GM18526 (cell line): ENCODE data around the gene AMPD3.

Source experiments
- POLR2A ChIP-seq: IDR thresholded peaks from 3 replicates; pipeline ENCODE4 v1.6.1; 2011; ENCODE audit not compliant: insufficient read length; ENCODE audit errors: extremely low read depth

Gene AMPD3

GRCh38 chr11:10450462-10451425, 4.3 kb upstream of the AMPD3 start:
- TF ChIP-seq POLR2A: no peak

GRCh38 chr11:10451426-10452116, 3.5 kb upstream of the AMPD3 start:
- no peak for TF ChIP-seq POLR2A

GRCh38 chr11:10452211-10452767, 2.8 kb upstream of the AMPD3 start:
- TF ChIP-seq POLR2A: no peak

- no peak for TF ChIP-seq POLR2A
Measured at GRCh38 chr11:10453261-10453660, 1.8 kb upstream of the AMPD3 start.

- TF ChIP-seq POLR2A: peak; percentile 35
Measured at GRCh38 chr11:10455637-10456487, 798 bp downstream of the AMPD3 start.

GRCh38 chr11:10456519-10456918, 1.5 kb downstream of the AMPD3 start:
- no peak for TF ChIP-seq POLR2A

- TF ChIP-seq POLR2A: no peak
Measured at GRCh38 chr11:10457901-10458300, 2.8 kb downstream of the AMPD3 start.

DNA sequence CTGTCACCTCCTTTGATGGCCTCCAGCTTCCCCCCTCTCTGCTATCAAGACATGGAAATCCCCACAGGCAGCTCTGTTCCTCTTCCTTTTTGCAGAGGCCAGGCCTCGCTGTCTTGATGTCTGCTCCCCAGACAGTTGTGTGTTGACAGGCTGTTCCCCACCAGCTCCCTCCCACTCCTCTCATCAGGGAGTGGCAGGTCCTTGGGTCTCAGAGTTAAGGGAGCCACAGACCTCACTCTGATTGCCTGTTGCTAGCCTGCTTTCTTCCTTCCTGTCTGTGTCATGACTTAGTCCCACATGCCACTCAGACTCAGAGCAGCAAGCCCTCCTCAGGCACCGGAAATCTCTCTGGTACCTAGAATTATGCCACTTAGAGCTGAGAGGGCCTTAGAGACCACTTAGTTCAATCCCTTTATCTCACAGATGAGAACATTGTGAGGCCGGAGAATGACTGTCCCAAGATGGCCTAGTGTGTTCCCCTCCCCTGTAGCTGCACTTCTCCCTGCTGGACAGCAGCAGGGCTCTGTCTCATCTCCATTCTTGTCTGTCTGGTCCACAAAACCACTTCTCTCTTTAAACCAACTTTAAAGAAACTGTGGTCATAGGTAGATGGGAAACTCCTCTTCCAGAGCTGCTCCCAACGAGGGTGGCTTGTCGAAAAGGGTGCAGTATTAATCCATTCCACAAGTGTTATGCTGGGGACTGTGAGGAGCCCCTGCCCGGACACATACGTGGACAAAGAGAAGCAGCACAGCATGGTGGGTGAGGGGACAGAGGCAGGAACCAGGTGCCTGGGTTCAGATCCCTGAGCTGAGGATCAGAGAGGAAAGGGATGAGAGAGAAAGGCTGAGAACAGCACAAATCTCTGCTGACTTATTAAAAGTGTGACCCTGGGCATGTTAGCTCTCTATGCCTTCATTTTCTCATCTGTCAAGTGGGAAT, 4.2 kb downstream of the AMPD3 start:
- no peak for TF ChIP-seq POLR2A

DNA sequence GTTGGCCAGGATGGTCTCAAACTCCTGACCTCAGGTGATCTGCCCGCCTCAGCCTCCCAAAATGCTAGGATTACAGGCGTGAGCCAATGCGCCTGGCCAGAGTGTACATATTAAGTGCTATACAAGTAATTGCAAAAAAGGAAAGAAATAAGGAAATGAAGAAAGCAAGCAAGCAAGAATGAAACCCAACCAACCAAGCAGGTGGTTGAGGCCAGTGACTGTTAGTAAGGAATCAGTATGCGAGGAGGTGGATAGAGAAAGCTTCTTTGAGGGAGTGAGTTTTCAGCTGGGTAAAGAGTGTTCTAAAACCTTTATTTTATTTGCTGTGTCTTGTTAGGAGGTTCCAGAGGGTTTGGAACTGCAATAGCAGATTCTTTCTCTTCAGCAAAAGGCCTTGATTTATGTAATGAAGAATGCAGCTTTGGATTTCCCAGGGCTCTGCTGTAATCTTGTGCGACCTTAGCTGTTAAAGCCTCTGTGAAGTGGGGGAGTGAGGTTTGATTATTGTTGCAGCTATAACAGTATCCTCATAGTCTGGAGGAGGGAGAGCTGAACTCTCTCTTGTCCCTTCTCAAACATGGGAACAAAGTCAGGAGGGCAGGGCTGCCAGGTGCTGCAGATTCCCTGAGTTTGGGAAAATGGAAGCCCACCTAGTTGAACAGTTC, 5.7 kb downstream of the AMPD3 start:
- TF ChIP-seq POLR2A: no peak

DNA sequence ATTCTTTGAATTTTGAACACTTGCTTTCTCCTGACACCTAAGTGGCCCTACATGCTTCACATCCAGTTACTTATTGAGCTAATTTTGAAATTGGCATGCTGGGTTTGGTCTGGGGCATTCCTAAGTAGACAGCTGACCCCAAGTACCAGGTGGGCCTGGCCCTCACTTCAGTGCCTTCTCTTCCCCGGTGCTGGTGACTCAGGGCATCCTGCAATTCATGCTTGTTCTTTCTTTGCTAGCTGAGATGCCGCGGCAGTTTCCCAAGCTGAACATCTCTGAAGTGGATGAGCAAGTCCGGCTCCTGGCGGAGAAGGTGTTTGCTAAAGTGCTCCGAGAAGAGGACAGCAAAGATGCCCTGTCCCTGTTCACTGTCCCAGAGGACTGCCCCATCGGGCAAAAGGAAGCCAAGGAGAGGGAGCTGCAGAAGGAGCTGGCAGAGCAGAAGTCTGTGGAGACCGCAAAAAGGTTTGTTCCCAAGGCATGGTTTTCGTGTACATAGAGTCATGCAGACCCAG, 6.3 kb downstream of the AMPD3 start:
- no peak for TF ChIP-seq POLR2A

DNA sequence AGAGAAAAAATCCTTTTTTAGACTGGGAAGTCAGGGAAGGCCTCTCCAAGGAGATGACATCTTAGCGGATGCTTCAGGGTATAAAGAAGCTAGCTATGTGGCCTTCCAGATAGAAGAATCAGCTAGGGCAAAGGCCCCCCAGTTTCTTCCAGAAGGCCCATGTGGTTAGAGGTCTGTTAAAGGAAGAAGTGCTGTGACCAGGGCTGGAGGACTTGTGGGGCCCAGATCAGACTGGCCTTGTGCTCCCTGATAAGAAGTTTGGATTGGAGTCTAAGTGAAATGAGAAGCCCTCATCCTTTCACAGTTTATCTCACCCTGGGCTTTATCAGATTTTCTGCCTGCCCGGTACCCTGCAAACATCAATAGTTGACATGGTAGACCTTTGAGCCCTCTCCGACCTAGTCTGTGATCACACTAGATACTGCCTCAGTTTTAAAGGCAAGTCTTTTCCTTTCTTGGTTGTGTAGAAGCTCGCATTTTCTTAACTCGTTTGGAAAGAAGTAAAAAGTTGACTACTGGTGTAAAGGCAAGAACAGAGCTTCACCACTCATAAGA, 7.8 kb downstream of the AMPD3 start:
- no peak for TF ChIP-seq POLR2A

GRCh38 chr11:10473371-10473770, 18.3 kb downstream of the AMPD3 start:
- no peak for TF ChIP-seq POLR2A

DNA sequence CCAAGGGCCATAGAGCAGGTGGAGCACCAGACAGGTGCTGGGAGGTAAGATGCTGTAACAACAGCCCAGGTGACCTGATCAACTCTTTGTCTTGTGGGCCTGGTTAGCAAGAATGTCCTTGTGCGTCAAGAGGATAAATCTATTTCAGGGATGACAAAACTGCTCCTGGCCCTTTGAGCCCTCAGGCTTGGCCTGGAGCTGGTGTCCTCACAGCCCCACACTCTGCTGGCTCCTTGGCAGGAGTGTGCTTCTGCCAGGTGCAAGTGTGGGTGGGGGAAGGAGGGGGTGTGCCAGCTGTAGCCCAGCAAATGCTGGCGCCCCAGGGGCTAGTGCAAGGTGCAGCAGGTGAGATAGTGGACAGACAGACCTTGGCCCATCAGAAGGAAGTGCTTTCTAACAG, 19.5 kb downstream of the AMPD3 start:
- TF ChIP-seq POLR2A: no peak
